Measurements from ENCODE around the gene WDFY1.

The WDFY1 gene

GRCh38 chr2:223944703-223945531 is at the start of gene WDFY1 (continued):
- TF ChIP-seq, protein P1, sequence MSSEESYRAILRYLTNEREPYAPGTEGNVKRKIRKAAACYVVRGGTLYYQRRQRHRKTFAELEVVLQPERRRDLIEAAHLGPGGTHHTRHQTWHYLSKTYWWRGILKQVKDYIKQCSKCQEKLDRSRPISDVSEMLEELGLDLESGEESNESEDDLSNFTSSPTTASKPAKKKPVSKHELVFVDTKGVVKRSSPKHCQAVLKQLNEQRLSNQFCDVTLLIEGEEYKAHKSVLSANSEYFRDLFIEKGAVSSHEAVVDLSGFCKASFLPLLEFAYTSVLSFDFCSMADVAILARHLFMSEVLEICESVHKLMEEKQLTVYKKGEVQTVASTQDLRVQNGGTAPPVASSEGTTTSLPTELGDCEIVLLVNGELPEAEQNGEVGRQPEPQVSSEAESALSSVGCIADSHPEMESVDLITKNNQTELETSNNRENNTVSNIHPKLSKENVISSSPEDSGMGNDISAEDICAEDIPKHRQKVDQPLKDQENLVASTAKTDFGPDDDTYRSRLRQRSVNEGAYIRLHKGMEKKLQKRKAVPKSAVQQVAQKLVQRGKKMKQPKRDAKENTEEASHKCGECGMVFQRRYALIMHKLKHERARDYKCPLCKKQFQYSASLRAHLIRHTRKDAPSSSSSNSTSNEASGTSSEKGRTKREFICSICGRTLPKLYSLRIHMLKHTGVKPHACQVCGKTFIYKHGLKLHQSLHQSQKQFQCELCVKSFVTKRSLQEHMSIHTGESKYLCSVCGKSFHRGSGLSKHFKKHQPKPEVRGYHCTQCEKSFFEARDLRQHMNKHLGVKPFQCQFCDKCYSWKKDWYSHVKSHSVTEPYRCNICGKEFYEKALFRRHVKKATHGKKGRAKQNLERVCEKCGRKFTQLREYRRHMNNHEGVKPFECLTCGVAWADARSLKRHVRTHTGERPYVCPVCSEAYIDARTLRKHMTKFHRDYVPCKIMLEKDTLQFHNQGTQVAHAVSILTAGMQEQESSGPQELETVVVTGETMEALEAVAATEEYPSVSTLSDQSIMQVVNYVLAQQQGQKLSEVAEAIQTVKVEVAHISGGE (tag by site-specific recombination; conservative IDR thresholded peaks at IDR 0.05; ENCODE audit: low read depth) = no peak; the same call in 1 of the 2 replicates
- no peak for TF ChIP-seq ZNF16 (tag by site-specific recombination; IDR thresholded peaks at IDR 0.05; ENCODE audit: low read depth)
- TF ChIP-seq HOXC10 (CRISPR knock-in tag; IDR thresholded peaks at IDR 0.05) = no peak
- no peak for TF ChIP-seq ZNF792 (tag by site-specific recombination; IDR thresholded peaks at IDR 0.05)
- TF ChIP-seq PRDM1 (tag by site-specific recombination; IDR thresholded peaks at IDR 0.05) = peak; percentile 74
- no peak for TF ChIP-seq ZNF645 (tag by site-specific recombination; IDR thresholded peaks at IDR 0.05)
- TF ChIP-seq BCL11B (tag by site-specific recombination; IDR thresholded peaks at IDR 0.05; ENCODE audit: low read depth) = no peak
- TF ChIP-seq ZNF830 (tag by site-specific recombination; IDR thresholded peaks at IDR 0.05; ENCODE audit: low read depth) = no peak
- peak; percentile 40; the same call in 1 of the 2 replicates for TF ChIP-seq KLF17 (tag by site-specific recombination; IDR thresholded peaks at IDR 0.05)
- TF ChIP-seq ZNF146 (tag by site-specific recombination; IDR thresholded peaks at IDR 0.05) = no peak
- TF ChIP-seq CTCF (tag by site-specific recombination; IDR thresholded peaks at IDR 0.05) = peak; percentile 43; the same call in 1 of the 2 replicates
- peak; percentile 57 for TF ChIP-seq SP7 (tag by site-specific recombination; IDR thresholded peaks at IDR 0.05)
- no peak for TF ChIP-seq ZNF26 (tag by site-specific recombination; IDR thresholded peaks at IDR 0.05)
- no peak for TF ChIP-seq ZSCAN23 (tag by site-specific recombination; IDR thresholded peaks at IDR 0.05)
- TF ChIP-seq KLF1 (tag by site-specific recombination; IDR thresholded peaks at IDR 0.05) = 0 out of 2 replicates have a peak, but pooled peaks have one; percentile 13
- no peak for TF ChIP-seq ZNF530 (tag by site-specific recombination; IDR thresholded peaks at IDR 0.05; ENCODE audit: low read depth)
- TF ChIP-seq PRDM6 (tag by site-specific recombination; IDR thresholded peaks at IDR 0.05) = no peak
- TF ChIP-seq, protein P2, sequence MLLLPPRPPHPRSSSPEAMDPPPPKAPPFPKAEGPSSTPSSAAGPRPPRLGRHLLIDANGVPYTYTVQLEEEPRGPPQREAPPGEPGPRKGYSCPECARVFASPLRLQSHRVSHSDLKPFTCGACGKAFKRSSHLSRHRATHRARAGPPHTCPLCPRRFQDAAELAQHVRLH (tag by site-specific recombination; IDR thresholded peaks at IDR 0.05) = no peak
- no peak for TF ChIP-seq HOXA7 (CRISPR knock-in tag; IDR thresholded peaks at IDR 0.05; ENCODE audit: borderline replicate concordance)
- no peak for TF ChIP-seq ZNF114 (tag by site-specific recombination; IDR thresholded peaks at IDR 0.05)
- no peak for TF ChIP-seq ZNF837 (tag by site-specific recombination; IDR thresholded peaks at IDR 0.05)
